AG09309 (cell line): ENCODE measurements around the gene SLC9A6.
"Not testable (repeated sequence)": the region's sequence is repeated elsewhere in the genome, so short reads cannot be mapped to it uniquely, and the experiment has no call there.

ENCODE experiments used
- DNase-seq: peaks from one replicate; pipeline ENCODE4 v3.0.0-alpha.2; 2010; ENCODE audit warnings: low read depth
- H3K4me3 ChIP-seq: 2 replicates; pipeline ENCODE4 v1.5.1; 2011; ENCODE audit warnings: mild to moderate bottlenecking, low read depth, low read length, moderate library complexity; ENCODE audit not compliant: control insufficient read depth
- CTCF ChIP-seq: IDR thresholded peaks from 2 replicates; pipeline ENCODE4 v1.5.1; 2011; ENCODE audit warnings: mild to moderate bottlenecking, low read depth, low read length, inconsistent platforms; ENCODE audit not compliant: insufficient read depth, control insufficient read depth; ENCODE audit errors: missing control alignments

Gene SLC9A6

GRCh38 chrX:136047016-136047642, 61.9 kb downstream of the SLC9A6 start:
- TF ChIP-seq CTCF: no peak
- no peak for DNase-seq
- H3K4me3 ChIP-seq: no peak overlapping the region

- no peak for DNase-seq
- no peak overlapping the region for H3K4me3 ChIP-seq
- TF ChIP-seq CTCF: no peak
These were observed 62.7 kb downstream of the SLC9A6 start for GRCh38 chrX:136047969-136048368.

DNA sequence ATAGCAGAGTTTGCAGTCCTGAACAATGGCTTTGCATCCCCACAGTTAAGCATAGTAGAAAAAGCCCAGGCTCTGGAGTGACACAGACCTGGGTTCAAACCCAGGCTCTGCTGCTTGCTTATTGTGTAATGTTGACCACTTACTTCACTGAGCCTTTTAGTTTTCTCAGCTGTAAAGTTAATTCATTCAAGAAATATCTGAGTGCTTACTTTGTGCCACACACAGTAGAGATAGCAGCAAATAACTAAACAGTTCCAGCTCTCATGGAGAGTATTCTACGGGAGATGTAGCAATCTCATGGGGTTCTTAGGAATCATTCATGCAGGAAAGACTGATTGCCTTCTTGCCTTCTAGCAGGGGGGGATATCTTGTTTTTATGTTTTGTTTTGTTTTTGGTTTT, 63.2 kb downstream of the SLC9A6 start:
- DNase-seq: no peak

DNA sequence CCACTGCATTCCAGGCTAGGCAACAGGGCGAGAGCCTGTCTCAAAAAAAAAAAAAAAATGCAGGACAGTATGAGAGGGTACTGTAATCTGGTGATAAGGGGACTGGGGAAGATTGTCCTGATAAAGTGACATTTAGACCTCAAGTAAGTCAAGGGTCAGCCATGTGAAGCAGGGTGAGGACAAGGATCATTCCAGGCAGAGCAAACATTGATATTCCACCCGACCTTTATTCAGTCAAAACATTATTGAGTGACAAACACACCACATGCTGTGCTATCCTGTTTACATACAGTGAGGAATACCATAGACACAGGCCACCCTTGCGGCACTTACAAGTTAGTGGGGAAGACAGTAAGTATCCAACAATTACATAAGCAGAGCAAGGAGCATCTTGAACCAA, 64.4 kb downstream of the SLC9A6 start:
- H3K4me3 ChIP-seq: no peak overlapping the region

More for the DNA sequence above, 63.2 kb downstream of the SLC9A6 start:
- no peak for TF ChIP-seq CTCF
- H3K4me3 ChIP-seq: no peak overlapping the region

DNA sequence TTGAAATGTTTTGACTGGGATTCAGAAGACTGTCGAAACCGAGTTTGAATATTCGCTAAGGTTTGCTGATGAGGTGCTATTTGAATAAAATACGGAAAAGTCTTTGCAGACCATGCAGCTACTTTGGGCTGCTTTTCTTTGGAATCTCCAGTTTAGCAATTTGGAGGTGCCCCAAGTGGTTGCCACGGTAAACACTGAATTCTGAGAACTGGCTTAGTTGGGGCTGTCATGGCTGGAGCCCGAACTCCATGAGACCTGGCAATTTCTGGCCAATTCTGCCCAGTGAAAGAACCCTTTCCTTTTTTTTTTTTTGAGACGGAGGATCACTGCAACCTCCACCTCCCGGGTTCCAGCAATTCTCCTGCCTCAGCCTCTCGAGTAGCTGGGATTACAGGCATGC, 65.6 kb downstream of the SLC9A6 start:
- H3K4me3 ChIP-seq, DNase-seq: not testable (repeated sequence)

More for the DNA sequence above, 64.4 kb downstream of the SLC9A6 start:
- DNase-seq: no peak
- TF ChIP-seq CTCF: no peak

- no peak overlapping the region for H3K4me3 ChIP-seq
- DNase-seq: no peak
- no peak for TF ChIP-seq CTCF
These were observed 66.4 kb downstream of the SLC9A6 start for GRCh38 chrX:136051611-136052010.

DNA sequence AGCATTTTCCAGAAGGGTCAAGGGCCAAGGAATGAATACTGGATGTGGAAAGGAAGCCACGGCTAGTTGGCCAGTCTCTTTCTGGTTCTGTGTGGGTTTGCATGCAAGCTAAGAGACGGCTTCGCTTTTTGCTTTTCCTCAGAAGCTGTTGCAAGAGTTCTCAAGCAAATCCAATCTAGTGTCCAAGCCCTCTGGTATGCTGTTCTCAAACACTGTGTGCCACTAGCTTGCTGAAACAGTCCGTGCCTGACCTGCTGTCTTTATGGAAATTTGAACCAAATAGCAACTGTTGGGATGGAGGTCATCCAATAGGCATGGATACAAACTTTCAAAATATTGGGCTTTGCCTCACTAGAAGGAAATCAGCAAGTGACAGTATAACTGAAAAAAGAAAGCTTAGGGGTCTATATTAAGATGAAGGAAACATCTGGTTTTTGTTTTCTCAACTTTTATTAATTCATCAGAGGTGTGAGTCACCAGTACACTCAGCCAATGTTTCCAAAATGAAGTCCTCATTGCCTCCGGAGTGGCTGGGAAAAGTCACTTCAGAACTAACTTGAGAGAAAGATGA, 70.5 kb downstream of the SLC9A6 start:
- no peak overlapping the region for H3K4me3 ChIP-seq
- DNase-seq: peak; percentile 84
- no peak for TF ChIP-seq CTCF
